NCI-H82 treated with DMSO at 0.1 percent for 48 hours (cell line): ENCODE measurements around the gene PDILT.

Experiments used
- DNase-seq: peaks from one replicate; lab custom pipeline; 2025; ENCODE audit not compliant: unreplicated experiment; lab: John Stamatoyannopoulos, UW

PDILT gene

DNA sequence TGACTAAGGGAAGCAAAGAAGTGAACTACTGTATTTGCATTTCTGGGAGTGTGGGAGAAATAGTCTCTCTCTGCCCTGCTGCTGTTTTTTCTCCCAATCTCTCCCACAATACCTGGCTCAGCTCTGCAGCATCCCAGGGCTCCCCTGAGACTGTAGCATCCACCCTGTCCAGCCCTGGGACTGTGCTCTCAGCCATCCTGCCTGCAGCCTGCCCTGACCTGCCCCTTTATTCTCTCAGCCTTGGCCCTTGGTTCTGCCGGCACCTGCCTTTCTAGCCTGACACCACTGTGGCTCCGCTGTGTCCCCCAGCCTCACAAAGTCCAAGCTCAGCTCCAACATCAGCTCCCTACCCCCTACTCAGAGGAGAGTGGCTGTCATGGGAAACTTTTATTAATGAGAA is 1.9 kb downstream of the PDILT start:
- no peak for DNase-seq

- DNase-seq, result no peak
Measured at GRCh38 chr16:20401475-20402016, 3.0 kb downstream of the PDILT start.

DNA sequence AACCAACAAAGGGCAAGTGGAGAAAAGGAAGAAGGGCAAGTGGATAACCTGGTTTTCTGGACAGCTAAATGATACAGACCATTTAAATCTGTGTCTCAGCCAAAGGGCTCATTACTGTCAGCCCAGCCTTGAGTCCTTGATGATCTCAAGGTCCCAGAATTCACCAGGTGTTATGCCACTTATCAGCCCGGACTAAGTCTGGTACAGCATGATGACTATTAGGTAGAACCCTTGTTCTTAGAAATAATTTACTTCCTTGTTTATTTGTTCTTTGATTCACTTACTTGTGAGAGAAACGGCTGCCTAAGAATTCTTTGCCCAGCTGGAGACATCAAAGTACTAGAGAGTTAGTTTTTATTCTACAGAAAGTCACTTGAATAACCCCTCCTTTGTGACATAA is 3.5 kb downstream of the PDILT start:
- DNase-seq, result no peak

DNA sequence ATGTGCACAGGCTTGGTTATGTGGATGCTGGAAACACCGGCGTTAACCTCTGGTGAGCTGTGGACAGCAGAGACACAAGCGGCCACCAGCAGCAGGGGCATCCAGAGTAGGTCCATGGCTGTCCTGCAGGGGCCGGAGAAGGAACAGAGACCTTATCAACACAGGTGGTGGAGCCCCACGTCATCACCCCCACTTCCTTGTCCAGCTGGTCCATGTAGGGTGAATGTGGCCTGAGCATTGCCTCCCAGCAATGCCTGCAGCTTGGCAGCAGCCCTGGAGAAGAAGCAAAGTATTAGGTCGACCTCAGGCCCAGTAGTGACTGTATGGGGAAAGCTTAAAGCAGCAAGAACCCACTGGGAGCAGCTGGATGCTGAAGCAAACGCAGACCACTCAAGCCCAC is 5.4 kb downstream of the PDILT start:
- DNase-seq, result no peak

- DNase-seq, result no peak
Measured at GRCh38 chr16:20398603-20399002, 5.9 kb downstream of the PDILT start.

DNA sequence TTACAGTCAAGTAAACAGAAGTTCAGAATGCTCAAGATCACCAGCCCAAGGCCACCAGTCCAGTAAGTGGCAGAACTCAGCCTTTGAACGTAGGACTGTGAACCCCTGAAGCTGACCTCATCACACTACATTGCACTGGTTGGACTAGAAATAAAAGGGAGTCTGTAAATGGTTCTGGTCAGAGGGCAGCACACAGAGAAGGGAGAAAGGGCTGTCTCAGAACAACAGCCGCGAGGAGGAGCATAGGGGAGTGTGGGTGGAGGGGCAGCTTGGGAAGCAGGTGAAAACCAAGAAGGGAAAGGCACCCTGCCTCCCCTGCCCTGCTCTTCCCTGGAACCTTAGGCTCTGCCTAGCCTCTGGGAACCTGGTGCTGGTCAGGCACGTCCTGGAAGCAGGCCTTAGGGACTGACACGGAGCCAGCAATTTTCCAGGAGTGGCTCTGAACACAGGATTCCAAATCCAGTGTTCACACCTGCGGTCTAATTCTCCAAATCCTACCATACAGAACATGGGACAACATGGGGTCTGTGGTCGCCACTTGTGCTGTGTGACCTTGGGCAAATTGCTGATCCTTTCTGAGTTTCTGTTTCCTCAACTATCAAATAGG is 7.0 kb downstream of the PDILT start:
- DNase-seq, result no peak

DNA sequence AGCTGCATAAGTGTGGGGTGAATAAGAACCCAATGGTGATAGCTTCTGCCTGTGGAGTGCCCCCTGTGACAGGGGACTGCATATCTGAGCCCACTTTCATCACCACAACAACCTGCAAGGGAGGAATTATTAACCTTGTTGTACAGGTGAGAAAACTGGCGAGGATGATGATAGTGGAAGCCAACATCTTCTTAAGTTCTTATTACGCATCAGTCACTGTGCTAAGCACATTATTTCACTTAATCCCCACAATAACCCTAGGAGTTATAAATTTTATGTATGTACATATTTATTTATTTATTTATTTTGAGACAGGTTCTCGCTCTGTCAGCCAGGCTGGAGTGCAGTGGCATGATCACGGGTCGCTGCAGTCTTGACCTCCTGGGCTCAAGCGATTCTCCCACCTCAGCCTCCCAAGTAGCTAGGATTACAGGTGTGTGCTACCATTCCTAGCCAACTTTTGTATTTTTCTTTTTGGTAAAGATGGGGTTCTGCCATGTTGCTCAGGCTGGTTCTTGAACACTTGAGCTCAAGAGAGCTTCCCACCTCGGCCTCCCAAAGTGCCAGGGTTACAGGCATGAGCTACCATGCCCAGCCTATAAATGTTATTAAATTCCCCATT is 7.6 kb downstream of the PDILT start:
- DNase-seq, result no peak

DNA sequence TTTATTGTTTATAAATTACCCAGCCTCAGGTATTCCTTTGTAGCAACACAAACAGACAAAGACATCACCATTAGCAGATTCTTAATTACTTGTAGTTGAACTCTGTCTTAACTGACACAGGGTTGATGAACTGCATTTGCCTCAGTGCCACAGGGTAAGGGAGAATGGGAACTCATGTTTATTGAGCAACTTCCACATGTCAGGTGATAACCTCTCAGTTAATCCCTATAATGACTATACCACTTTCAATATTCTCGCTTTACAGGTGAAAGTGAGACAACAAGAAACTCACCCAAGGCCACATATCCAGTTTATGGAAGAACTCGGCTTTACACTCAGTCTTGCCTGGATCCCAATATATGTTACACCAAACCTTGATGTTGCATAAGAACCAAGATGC is 8.6 kb downstream of the PDILT start:
- no peak for DNase-seq

- DNase-seq, result no peak
Measured at GRCh38 chr16:20393801-20394577, 10.5 kb downstream of the PDILT start.

- DNase-seq, result no peak
Measured at GRCh38 chr16:20391045-20391444, 13.5 kb downstream of the PDILT start.

- no peak for DNase-seq
Measured at GRCh38 chr16:20388854-20389253, 15.7 kb downstream of the PDILT start.

- DNase-seq, result no peak
Measured at GRCh38 chr16:20387978-20388377, 16.6 kb downstream of the PDILT start.

DNA sequence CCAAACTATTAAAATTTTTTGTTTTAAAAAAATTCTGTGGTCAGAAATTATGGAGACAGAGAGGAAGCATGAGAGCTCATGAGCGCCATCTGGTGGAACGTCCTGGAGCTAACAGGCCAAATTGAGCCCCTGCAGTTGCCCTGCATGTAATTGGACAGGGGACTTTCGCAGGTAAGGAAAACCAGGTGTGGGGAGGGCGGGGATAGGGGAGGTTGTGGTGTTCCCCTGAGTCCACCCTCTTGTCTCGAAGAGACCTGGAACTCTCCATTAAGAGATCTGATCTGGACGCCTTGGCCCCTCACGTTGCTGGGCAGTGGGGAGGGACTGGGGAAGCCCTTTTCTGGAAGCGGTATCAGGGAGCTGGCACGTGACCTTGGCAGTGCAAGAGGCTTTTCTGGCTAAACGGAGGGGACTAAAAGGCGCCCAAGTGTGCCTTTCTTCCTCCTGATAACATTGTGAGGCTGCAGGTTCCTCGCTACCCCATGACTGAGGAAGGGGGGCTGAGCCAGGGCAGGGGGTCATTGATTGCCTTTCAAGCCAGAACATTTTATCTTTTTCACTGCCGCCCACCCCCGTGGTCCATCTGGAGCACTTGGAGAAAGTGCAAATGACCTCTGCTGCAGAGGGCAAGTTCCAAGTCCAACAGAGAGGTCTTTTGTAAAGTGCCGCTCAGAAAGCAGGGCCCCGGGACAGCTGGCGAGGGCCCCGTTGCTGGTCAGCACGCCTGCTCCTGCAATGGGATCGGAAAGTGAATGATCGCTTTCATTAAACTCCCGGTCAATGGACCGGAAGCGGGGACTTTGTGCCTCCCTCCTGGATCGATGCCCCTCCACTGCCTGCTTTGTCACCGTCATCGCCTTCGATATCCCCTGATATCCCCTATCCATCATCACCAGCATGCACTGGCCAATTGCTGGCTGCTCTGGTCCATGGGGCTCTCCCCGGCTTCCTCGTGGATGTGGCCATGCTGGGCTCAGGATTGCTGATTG is 18.4 kb downstream of the PDILT start:
- no peak for DNase-seq

- peak; percentile 30 for DNase-seq
Measured at GRCh38 chr16:20383106-20384029, 21.2 kb downstream of the PDILT start.

DNA sequence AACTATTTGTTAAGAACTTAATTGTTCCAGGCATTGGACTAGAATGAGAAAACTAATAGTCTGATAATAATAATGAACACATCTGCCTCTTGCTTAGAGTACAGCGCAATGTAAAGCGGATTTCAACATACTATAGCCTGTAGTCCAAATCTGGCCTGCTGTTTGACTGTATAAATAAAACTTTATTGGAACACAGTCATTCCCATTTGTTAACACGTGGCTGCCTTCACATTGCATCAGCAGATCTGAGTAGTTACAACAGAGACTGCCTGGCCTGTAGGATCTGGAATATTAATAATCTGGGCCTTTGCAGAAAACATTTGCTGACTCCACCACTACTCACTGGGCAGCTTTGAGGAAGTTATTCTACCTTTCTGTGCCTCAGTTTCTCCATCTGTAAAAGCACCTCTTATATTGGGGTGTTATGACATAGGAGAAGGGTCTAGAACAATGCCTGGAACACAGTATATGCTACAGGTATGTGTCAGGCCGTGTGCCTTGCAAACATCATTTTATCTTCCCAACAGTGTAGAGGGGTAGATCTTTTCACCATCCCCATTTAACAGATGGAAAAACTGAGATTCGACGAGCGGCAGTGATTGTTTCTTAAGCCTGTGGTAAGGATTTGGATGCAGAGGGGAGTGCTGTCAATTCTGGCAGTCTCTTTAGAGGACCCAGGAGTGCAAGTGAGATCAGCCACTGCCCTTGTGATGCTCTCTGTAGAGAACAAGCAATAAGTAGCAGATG is 22.2 kb downstream of the PDILT start:
- no peak for DNase-seq

GRCh38 chr16:20380782-20381181 is 23.8 kb downstream of the PDILT start:
- DNase-seq, result no peak

DNA sequence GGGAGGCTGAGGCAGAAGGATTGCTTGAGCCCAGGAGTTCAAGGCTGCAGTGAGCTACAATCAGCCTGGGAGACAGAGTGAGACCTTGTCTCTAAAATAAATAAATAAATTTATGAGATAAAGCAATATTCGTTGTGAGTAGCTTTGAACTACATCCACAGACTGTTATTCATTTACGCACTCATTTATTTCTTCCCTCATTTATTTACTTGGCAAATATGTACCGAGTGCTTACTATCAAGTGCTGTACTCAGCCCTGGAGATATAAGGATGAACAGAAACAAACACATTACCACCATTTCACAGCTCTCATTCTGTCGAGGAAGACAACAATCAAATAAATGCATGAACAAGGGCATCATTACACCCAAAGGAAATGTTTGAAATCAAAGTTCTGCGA is 27.4 kb downstream of the PDILT start:
- DNase-seq, result no peak

GRCh38 chr16:20372701-20373100 is 31.8 kb downstream of the PDILT start:
- DNase-seq, result no peak

DNA sequence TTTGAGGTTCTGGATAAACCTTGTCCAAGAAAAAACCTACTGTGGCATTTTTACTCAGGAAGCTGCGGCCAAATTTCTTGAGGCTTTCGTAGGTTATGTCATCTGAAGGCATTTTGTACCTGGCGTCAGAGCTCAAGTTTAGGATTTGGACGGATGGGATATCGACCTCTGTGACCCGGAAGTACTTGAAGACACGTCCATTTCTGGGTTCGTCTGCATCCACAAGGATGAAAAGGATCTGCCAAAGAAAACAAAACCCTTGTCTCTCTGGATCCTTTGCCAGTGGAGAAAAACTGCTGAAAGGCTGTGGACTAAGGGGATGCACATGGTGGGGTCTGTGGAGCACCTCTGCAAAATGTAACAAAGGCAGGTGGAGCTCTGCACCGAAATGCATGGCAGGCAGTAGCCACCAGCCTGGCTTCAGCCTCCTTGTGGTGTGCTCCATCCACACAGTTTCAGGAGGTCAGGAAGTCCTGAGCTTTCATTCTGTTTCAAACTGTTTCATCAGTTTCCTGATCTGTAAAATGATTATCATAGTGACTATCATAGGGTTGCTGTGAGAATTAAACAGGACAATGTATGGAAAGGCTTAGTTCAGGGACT is 35.0 kb downstream of the PDILT start:
- no peak for DNase-seq
